ENCODE measurements around the gene CCIN. TPM values are rescaled to one million over a fixed set of nuclear protein-coding genes. Genes with fewer than 3 reads are reported as not detected.
"Not testable (repeated sequence)": the region's sequence is repeated elsewhere in the genome, so short reads cannot be mapped to it uniquely, and the experiment has no call there.

The CCIN gene
- polyA plus RNA-seq, 1 of the 3 experiments (the other 2 are of a cell fraction): 0.54 TPM

DNA sequence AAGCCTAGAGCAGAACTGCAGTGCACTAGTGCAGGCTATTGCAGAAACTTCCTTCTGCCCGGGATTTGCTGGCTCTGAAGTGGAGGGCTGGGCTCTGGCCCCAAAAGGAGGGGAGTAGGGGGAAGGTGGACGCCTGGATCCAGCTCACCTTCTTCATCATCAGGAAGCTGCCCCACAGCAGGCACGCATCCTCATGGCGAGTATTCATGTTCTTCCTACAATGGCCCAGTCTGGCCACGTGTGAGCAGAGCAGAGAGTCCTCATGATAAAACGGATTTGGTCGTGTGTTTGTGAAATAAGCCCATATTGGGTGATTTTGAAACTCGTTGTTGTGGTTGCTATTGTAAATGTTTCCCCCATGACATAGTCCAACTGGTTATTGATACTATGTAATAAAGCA is 40.8 kb upstream of the CCIN start:
- H3K36me3 ChIP-seq (replicated peaks in 1 of 2; ENCODE audit: control insufficient read depth in 1 of 2, insufficient read depth in 2 of 2, low read length in 1 of 2): peaks cover 5 to 11% of the 10 kb centered on the region in 2 experiments
- H3F3A ChIP-seq (replicated peaks; ENCODE audit: insufficient read depth): peaks cover 14% of the 10 kb centered on the region
- no peaks in the 10 kb centered on the region for H4K20me1 ChIP-seq (ENCODE audit: insufficient read depth)
- H3K4me1 ChIP-seq (ENCODE audit: control insufficient read depth in 1 of 2, insufficient read depth in 2 of 2, low read depth in 1 of 2, low read length in 1 of 2): no peaks in the 10 kb centered on the region
- WGBS (ENCODE audit: low lambda C conversion rate): 77% methylated on average over 8 of the region's 8 CpGs
- TF ChIP-seq RFX5 (IDR thresholded peaks at IDR 0.05; ENCODE audit: low read length) (no peak), FOXM1 (IDR thresholded peaks at IDR 0.05; ENCODE audit: low read depth) (no peak), RXRA (IDR thresholded peaks at IDR 0.05; ENCODE audit: borderline replicate concordance, low read depth) (no peak), FOSL2 (IDR thresholded peaks at IDR 0.05; ENCODE audit: borderline replicate concordance, low read depth) (no peak), FOXJ3 (CRISPR knock-in tag; IDR thresholded peaks at IDR 0.05) (no peak), RAD21 (IDR thresholded peaks at IDR 0.05; ENCODE audit: low read length) (no peak)
- H3K79me2 ChIP-seq (ENCODE audit: insufficient read depth): no peaks in the 10 kb centered on the region
- POLR2A ChIA-PET: no interaction called here
- no peak for DNase-seq
- no peak overlapping the region for H2AFZ ChIP-seq (ENCODE audit: low read depth)
- H3K27me3 ChIP-seq (ENCODE audit: insufficient read depth): no peaks in the 10 kb centered on the region
- CTCF ChIA-PET: interaction anchor here (0.7 to 0.8 kb wide), 2 partner anchors 25 to 39 kb away, joined by 3 read pairs; no protein-coding TSS in a partner anchor
- no peak overlapping the region for H3K4me2 ChIP-seq
- no peak overlapping the region for H3K4me3 ChIP-seq (ENCODE audit: low read depth in 2 of 2, low read length in 1 of 2)
- no peaks in the 10 kb centered on the region for H3K9me2 ChIP-seq
- no peaks in the 10 kb centered on the region for H3K9me3 ChIP-seq
- H3K9ac ChIP-seq: no peak overlapping the region
- no peak overlapping the region for H3K27ac ChIP-seq (ENCODE audit: low read depth in 2 of 2, low read length in 1 of 2)

GRCh38 chr9:36129139-36129538 is 40.0 kb upstream of the CCIN start:
- Histone ChIP-seq H4K20me1 (ENCODE audit: insufficient read depth) (no peaks in the 10 kb centered on the region), H2AFZ (ENCODE audit: low read depth) (no peak overlapping the region), H3K27ac (ENCODE audit: low read depth in 2 of 2, low read length in 1 of 2) (no peak overlapping the region), H3K4me1 (ENCODE audit: control insufficient read depth in 1 of 2, insufficient read depth in 2 of 2, low read depth in 1 of 2, low read length in 1 of 2) (no peaks in the 10 kb centered on the region), H3K4me2 (no peak overlapping the region), H3F3A (replicated peaks; ENCODE audit: insufficient read depth) (peaks cover 7% of the 10 kb centered on the region), H3K4me3 (ENCODE audit: low read depth in 2 of 2, low read length in 1 of 2) (no peak overlapping the region), H3K9me3 (no peaks in the 10 kb centered on the region), H3K9me2 (no peaks in the 10 kb centered on the region), H3K36me3 (replicated peaks in 1 of 2; ENCODE audit: control insufficient read depth in 1 of 2, insufficient read depth in 2 of 2, low read length in 1 of 2) (peaks cover 2 to 3% of the 10 kb centered on the region in 2 experiments), H3K9ac (no peak overlapping the region), H3K79me2 (ENCODE audit: insufficient read depth) (no peaks in the 10 kb centered on the region), H3K27me3 (ENCODE audit: insufficient read depth) (no peaks in the 10 kb centered on the region)
- ChIA-PET POLR2A (no interaction called here), CTCF (interaction anchor here (1.2 to 3.0 kb wide), 3 partner anchors 13 to 37 kb away, joined by 3 to 14 read pairs (median 7); no protein-coding TSS in a partner anchor)
- WGBS (ENCODE audit: low lambda C conversion rate): 88% methylated on average over 12 of the region's 12 CpGs
- DNase-seq: no peak
- no peak for TF ChIP-seq JUND (IDR thresholded peaks at IDR 0.05)
- TF ChIP-seq TCF12 (IDR thresholded peaks at IDR 0.05): no peak

DNA sequence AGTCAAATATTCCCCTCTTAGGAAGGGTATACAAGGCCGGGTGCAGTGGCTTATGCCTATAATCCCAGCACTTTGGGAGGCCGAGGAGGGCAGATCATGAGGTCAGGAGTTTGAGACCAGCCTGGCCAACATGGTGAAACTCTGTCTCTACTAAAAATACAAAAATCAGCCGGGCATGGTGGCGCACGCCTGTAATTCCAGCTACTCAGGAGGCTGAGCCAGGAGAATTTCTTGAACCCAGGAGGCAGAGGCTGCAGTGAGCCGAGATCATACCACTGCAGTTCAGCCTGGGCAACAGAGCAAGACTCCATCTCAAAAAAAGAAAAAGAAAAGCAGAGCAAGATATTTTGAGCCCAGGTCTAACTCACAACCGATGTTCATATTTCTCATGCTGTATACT is 37.5 kb upstream of the CCIN start:
- CTCF ChIA-PET: interaction anchor here (0.9 to 3.0 kb wide), 5 partner anchors 28 to 177 kb away, joined by 4 to 14 read pairs (median 8); no protein-coding TSS in a partner anchor
- H3K9me3 ChIP-seq: not testable (repeated sequence)

More for the DNA sequence above, 37.5 kb upstream of the CCIN start:
- POLR2A ChIA-PET; H4K20me1 ChIP-seq (ENCODE audit: insufficient read depth); H3K4me1 ChIP-seq (ENCODE audit: control insufficient read depth in 1 of 2, insufficient read depth in 2 of 2, low read depth in 1 of 2, low read length in 1 of 2); H3K4me3 ChIP-seq (ENCODE audit: low read depth in 2 of 2, low read length in 1 of 2); H2AFZ ChIP-seq (ENCODE audit: low read depth); H3K27me3 ChIP-seq (ENCODE audit: insufficient read depth); H3K36me3 ChIP-seq (replicated peaks in 1 of 2; ENCODE audit: control insufficient read depth in 1 of 2, insufficient read depth in 2 of 2, low read length in 1 of 2); H3K4me2 ChIP-seq; H3F3A ChIP-seq (replicated peaks; ENCODE audit: insufficient read depth); H3K79me2 ChIP-seq (ENCODE audit: insufficient read depth); H3K9ac ChIP-seq; DNase-seq; H3K9me2 ChIP-seq; H3K27ac ChIP-seq (ENCODE audit: low read depth in 2 of 2, low read length in 1 of 2): not testable (repeated sequence)
- WGBS (ENCODE audit: low lambda C conversion rate): 86% methylated on average over 7 of the region's 7 CpGs

Data from SK-N-SH (cell line).